HepG2 (cell line): Measurements from ENCODE around the gene EBF3. TPM values are rescaled to one million over a fixed set of nuclear protein-coding genes. Genes with fewer than 3 reads are reported as not detected.

Experiments
- ATAC-seq: fragments of 200-7000 bp; cut with Tn5 transposase; 3 replicates; pipeline ENCODE4 v1.9.1; 2020; ENCODE audit warnings: mild to moderate bottlenecking, moderate library complexity
- BruUV-seq: library from RNA; stranded (reverse); fragments of 400-500 nt; replicated peaks from 2 replicates; lab custom pipeline; 2021; lab: Mats Ljungman, UMichigan
- CTCF ChIA-PET: fragments of 300-600 bp; formaldehyde crosslinking; extraction: SDS; loops from one replicate; lab custom pipeline; 2021; ENCODE audit warnings: low total read pairs, inconsistent platforms, low intra/inter-chr PET ratio; lab: Yijun Ruan, JAX
- POLR2A ChIA-PET: fragments of 350-600 bp; sonication (Branson Sonifier 250); formaldehyde crosslinking; loops from one replicate; lab custom pipeline; 2020; ENCODE audit warnings: antibody characterized with exemption, inconsistent platforms; lab: Yijun Ruan, JAX
- DNase-seq: peaks from one replicate; pipeline ENCODE4 v3.0.0-alpha.2; 2015; ENCODE audit warnings: low spot score
- FAIRE-seq: peaks from 3 replicates; lab custom pipeline; 2011; peaks lifted over from hg19 to GRCh38; lab: Jason Lieb, UNC
- H2AFZ ChIP-seq: one replicate; pipeline ENCODE4 v1.6.1; 2011; ENCODE audit warnings: low read length, inconsistent platforms
- H3K27ac ChIP-seq: fragments of 300-600 bp; 3 replicates; pipeline ENCODE4 v1.8.0; 2011; ENCODE audit warnings: mixed run types, mild to moderate bottlenecking, mixed read lengths, low read length, inconsistent platforms; ENCODE audit not compliant: insufficient read depth; ENCODE audit errors: extremely low read length
- H3K27me3 ChIP-seq, 2 experiments: fragments of 200-600 bp in 1 of 2; 2 replicates in 1 of 2; 3 replicates in 1 of 2; pipeline versions ENCODE4 v1.6.0 to v1.8.0; 2011; ENCODE audit warnings: low read length in 2 of 2, mild to moderate bottlenecking in 2 of 2, moderate library complexity in 2 of 2, inconsistent platforms in 1 of 2; ENCODE audit not compliant: insufficient read depth in 2 of 2, control insufficient read depth in 1 of 2
- H3K36me3 ChIP-seq, 2 experiments: fragments of 200-600 bp in 1 of 2; replicated peaks in 1 of 2; 2 replicates in 1 of 2; 3 replicates in 1 of 2; pipeline versions ENCODE4 v1.5.1 to v1.8.0; 2011; ENCODE audit warnings: low read length in 2 of 2, inconsistent platforms in 1 of 2; ENCODE audit not compliant: insufficient read depth in 2 of 2, control insufficient read depth in 1 of 2
- H3K4me1 ChIP-seq: 2 replicates; pipeline ENCODE4 v1.5.1; 2012; ENCODE audit warnings: low read length, inconsistent platforms; ENCODE audit not compliant: insufficient read depth
- H3K4me2 ChIP-seq: 2 replicates; pipeline ENCODE4 v1.6.0; 2011; ENCODE audit warnings: low read depth, low read length, inconsistent platforms
- H3K4me3 ChIP-seq, 3 experiments: fragments of 200-600 bp in 1 of 3; sonication (generic), shearing (Covaris generic) in 1 of 3; replicated peaks in 1 of 3; 2 replicates each; pipeline ENCODE4 v1.5.1; 2011 to 2016; ENCODE audit warnings: low read length in 3 of 3, inconsistent platforms in 2 of 3, low read depth in 2 of 3, mild to moderate bottlenecking in 2 of 3, control low read depth in 1 of 3, mixed read lengths in 1 of 3; ENCODE audit not compliant: insufficient read depth in 1 of 3
- H3K79me2 ChIP-seq: one replicate; pipeline ENCODE4 v1.6.1; 2011; ENCODE audit warnings: low read length, inconsistent platforms; ENCODE audit not compliant: insufficient read depth
- H3K9ac ChIP-seq: 2 replicates; pipeline ENCODE4 v1.6.0; 2011; ENCODE audit warnings: mild to moderate bottlenecking, low read depth, low read length, inconsistent platforms; ENCODE audit not compliant: insufficient read depth
- H3K9me3 ChIP-seq: 2 replicates; pipeline ENCODE4 v1.5.1; 2012; ENCODE audit warnings: mild to moderate bottlenecking, low read length
- H4K20me1 ChIP-seq: 2 replicates; pipeline ENCODE4 v1.6.0; 2011; ENCODE audit warnings: inconsistent platforms, mild to moderate bottlenecking, low read length, moderate library complexity; ENCODE audit not compliant: insufficient read depth
- ARID5B ChIP-seq: IDR thresholded peaks from 2 replicates; pipeline ENCODE4 v1.4.0; 2020; ENCODE audit warnings: mild to moderate bottlenecking, missing genetic modification reagents
- ESRRA ChIP-seq: sonication (generic); formaldehyde crosslinking; IDR thresholded peaks from 2 replicates; pipeline ENCODE4 v1.5.1; 2020; ENCODE audit warnings: mild to moderate bottlenecking, low read depth, missing genetic modification reagents
- LRRFIP1 ChIP-seq: sonication (generic); formaldehyde crosslinking; conservative IDR thresholded peaks from 2 replicates; pipeline ENCODE4 v1.4.0; 2020; ENCODE audit warnings: missing genetic modification reagents
- MATR3 ChIP-seq: sonication (generic); formaldehyde crosslinking; IDR thresholded peaks from 2 replicates; pipeline ENCODE4 v1.4.0; 2020; ENCODE audit warnings: missing genetic modification reagents
- RBM22 ChIP-seq: fragments of 200-400 bp; formaldehyde crosslinking; optimal IDR thresholded peaks from 2 replicates; pipeline ENCODE3; 2017; ENCODE audit warnings: mild to moderate bottlenecking, low read length, moderate library complexity
- SMARCC2 ChIP-seq: fragments of 450-650 bp; IDR thresholded peaks from 2 replicates; pipeline ENCODE4 v1.6.1; 2017; ENCODE audit warnings: antibody characterized with exemption, mild to moderate bottlenecking
- ZBTB21 ChIP-seq: sonication (generic); formaldehyde crosslinking; IDR thresholded peaks from 2 replicates; pipeline ENCODE4 v1.4.0; 2020; ENCODE audit warnings: missing genetic modification reagents
- ZC3H4 ChIP-seq: sonication (generic); formaldehyde crosslinking; IDR thresholded peaks from 2 replicates; pipeline ENCODE4 v1.4.0; 2020; ENCODE audit warnings: missing genetic modification reagents, borderline replicate concordance
- ZMYM2 ChIP-seq: sonication (generic); formaldehyde crosslinking; IDR thresholded peaks from 2 replicates; pipeline ENCODE4 v1.8.0; 2022; ENCODE audit warnings: mild to moderate bottlenecking, missing genetic modification reagents
- ZNF18 ChIP-seq: sonication (generic); formaldehyde crosslinking; IDR thresholded peaks from 2 replicates; pipeline ENCODE4 v1.8.0; 2022; ENCODE audit warnings: mild to moderate bottlenecking, missing genetic modification reagents; ENCODE audit not compliant: insufficient replicate concordance
- ZNF30 ChIP-seq: sonication (generic); formaldehyde crosslinking; IDR thresholded peaks from 2 replicates; pipeline ENCODE4 v1.5.0; 2020; ENCODE audit warnings: mild to moderate bottlenecking, missing genetic modification reagents
- ZNF546 ChIP-seq: sonication (generic); formaldehyde crosslinking; conservative IDR thresholded peaks from 2 replicates; pipeline ENCODE4 v1.8.1; 2023; ENCODE audit warnings: mild to moderate bottlenecking, missing genetic modification reagents
- ZNF562 ChIP-seq: sonication (generic); formaldehyde crosslinking; IDR thresholded peaks from 2 replicates; pipeline ENCODE4 v1.8.0; 2022; ENCODE audit warnings: missing genetic modification reagents, borderline replicate concordance
- ZNF598 ChIP-seq: sonication (generic); formaldehyde crosslinking; IDR thresholded peaks from 2 replicates; pipeline ENCODE4 v1.5.1; 2020; ENCODE audit warnings: mild to moderate bottlenecking, missing genetic modification reagents, borderline replicate concordance
- ZNF713 ChIP-seq: sonication (generic); formaldehyde crosslinking; IDR thresholded peaks from 2 replicates; pipeline ENCODE4 v1.4.0; 2020; ENCODE audit warnings: mild to moderate bottlenecking, missing genetic modification reagents
- ZNF761 ChIP-seq: sonication (generic); formaldehyde crosslinking; conservative IDR thresholded peaks from 2 replicates; pipeline ENCODE4 v1.4.0; 2020; ENCODE audit warnings: mild to moderate bottlenecking, missing genetic modification reagents
- ZNF891 ChIP-seq: sonication (generic); formaldehyde crosslinking; IDR thresholded peaks from 2 replicates; pipeline ENCODE4 v1.5.0; 2020; ENCODE audit warnings: mild to moderate bottlenecking, missing genetic modification reagents
- WGBS: methylation state at CpG from one replicate; pipeline ENCODE4 v1.1.6; 2017; ENCODE audit warnings: low lambda C conversion rate; 5-methylcytosine and 5-hydroxymethylcytosine counted together
- in situ Hi-C: cut with HindIII; loops from 2 replicates; pipeline ENCODE4 v1.10.0; 2017; ENCODE audit warnings: low pct_unique_long_range_greater_than_20kb; ENCODE audit not compliant: extremely low pct_ligation_motif_present
- intact Hi-C: fragments of 100-400 bp; cut with micrococcal nuclease; formaldehyde crosslinking; loops from one replicate; pipeline ENCODE4 v1.10.0; 2022; ENCODE audit not compliant: unreplicated experiment
- polyA plus RNA-seq, 8 experiments: library from polyadenylated mRNA; depleted of rRNA in 3 of 8; stranded (reverse) in 7 of 8; unstranded in 1 of 8; fragments of >200 nt; fragmentation: Illumina TruSeq in 4 of 8; extraction: Trizol in 4 of 8; gene quantifications; 2 replicates each; pipeline versions ENCODE4 v1.2.1 to v1.2.3, GENCODE V29; 2011 to 2016; ENCODE audit warnings: low read depth in 4 of 8, missing spikeins in 1 of 8, mixed read lengths in 1 of 8; ENCODE audit not compliant: insufficient read depth in 1 of 8
- total RNA-seq, 5 experiments: library from RNA; depleted of rRNA; stranded (reverse); fragments of >200 nt; fragmentation: Illumina TruSeq; extraction: Trizol; gene quantifications; 2 replicates each; pipeline ENCODE4 v1.2.3, GENCODE V29; 2016; ENCODE audit warnings: low read depth in 1 of 5

The EBF3 gene
- total and polyA plus RNA-seq, 2 of the 13 experiments (the other 11 are each of a cell fraction or from before 2014, with no cell fraction given), result not detected

GRCh38 chr10:129846991-129847391 is 117.1 kb downstream of the EBF3 start:
- H3K27me3 ChIP-seq, result peaks cover 3 to 46% of the 10 kb centered on the region in 2 experiments; a peak in 4 of 5 replicates
- POLR2A ChIA-PET, result no interaction called here
- H3K4me1 ChIP-seq, result no peaks in the 10 kb centered on the region
- no peaks in the 10 kb centered on the region for H4K20me1 ChIP-seq
- ATAC-seq, result no peak
- CTCF ChIA-PET, result no interaction called here
- H3K4me2 ChIP-seq, result no peak overlapping the region
- H3K9ac ChIP-seq, result no peak overlapping the region
- intact Hi-C loops (no loop called here), in situ Hi-C loops (no loop called here)
- H3K79me2 ChIP-seq, result no peaks in the 10 kb centered on the region
- H3K4me3 ChIP-seq, result no peak overlapping the region
- DNase-seq, result no peak
- FAIRE-seq, result no peak
- H3K36me3 ChIP-seq, result no peaks in the 10 kb centered on the region
- no TSS peak for BruUV-seq
- H3K9me3 ChIP-seq, result no peaks in the 10 kb centered on the region
- WGBS, result 0% methylated on average over 3 of the region's 10 CpGs
- no peak overlapping the region for H2AFZ ChIP-seq
- H3K27ac ChIP-seq, result no peak overlapping the region
- no peak for TF ChIP-seq ARID5B (CRISPR knock-in tag)
- no peak for TF ChIP-seq ZNF891 (CRISPR knock-in tag)
- TF ChIP-seq ZNF30 (CRISPR knock-in tag), result no peak
- no peak for TF ChIP-seq ZNF761 (CRISPR knock-in tag)
- no peak for TF ChIP-seq ZNF713 (CRISPR knock-in tag)
- TF ChIP-seq SMARCC2, result no peak
- TF ChIP-seq RBM22, result no peak
- no peak for TF ChIP-seq ESRRA (CRISPR knock-in tag)
- no peak for TF ChIP-seq ZNF546 (CRISPR knock-in tag)
- no peak for TF ChIP-seq ZMYM2 (CRISPR knock-in tag)
- no peak for TF ChIP-seq ZNF18 (CRISPR knock-in tag)
- TF ChIP-seq LRRFIP1 (CRISPR knock-in tag), result no peak
- no peak for TF ChIP-seq ZNF562 (CRISPR knock-in tag)
- TF ChIP-seq ZC3H4 (CRISPR knock-in tag), result no peak
- TF ChIP-seq MATR3 (CRISPR knock-in tag), result no peak
- no peak for TF ChIP-seq ZBTB21 (CRISPR knock-in tag)
- no peak for TF ChIP-seq ZNF598
